ENCODE results near the gene TMC3. TPM values are rescaled to one million over a fixed set of nuclear protein-coding genes. Genes with fewer than 3 reads are reported as not detected.

Gene TMC3
- total and polyA plus RNA-seq, 2 of the 13 experiments (the other 11 are each of a cell fraction or from before 2014, with no cell fraction given), result not detected

- TF ChIP-seq ZNF274 (CRISPR knock-in tag; IDR thresholded peaks at IDR 0.05), result no peak
- TF ChIP-seq IRX3 (CRISPR knock-in tag; IDR thresholded peaks at IDR 0.05; ENCODE audit: borderline replicate concordance, low read depth), result no peak
- no peak for TF ChIP-seq FOXP1 (IDR thresholded peaks at IDR 0.05)
- no peak for TF ChIP-seq FOXP1 (CRISPR knock-in tag; IDR thresholded peaks at IDR 0.05)
- 0 out of 2 replicates have a peak, but pooled peaks have one; percentile 34 for TF ChIP-seq ZNF607 (CRISPR knock-in tag; IDR thresholded peaks at IDR 0.05; ENCODE audit: borderline replicate concordance)
- no peak for TF ChIP-seq ARID5B (CRISPR knock-in tag; IDR thresholded peaks at IDR 0.05)
- TF ChIP-seq AHDC1 (CRISPR knock-in tag; IDR thresholded peaks at IDR 0.05; ENCODE audit: borderline replicate concordance), result no peak
- TF ChIP-seq ATF7 (IDR thresholded peaks at IDR 0.05), result no peak
- no peak for TF ChIP-seq ATF7 (CRISPR knock-in tag; IDR thresholded peaks at IDR 0.05)
- 0 out of 2 replicates have a peak, but pooled peaks have one; percentile 23 for TF ChIP-seq HOXA9 (CRISPR knock-in tag; IDR thresholded peaks at IDR 0.05; ENCODE audit: borderline replicate concordance)
- no peak for TF ChIP-seq TARDBP (CRISPR knock-in tag; IDR thresholded peaks at IDR 0.05)
- no peak for TF ChIP-seq ZNF205 (CRISPR knock-in tag; IDR thresholded peaks at IDR 0.05)
- no peak for TF ChIP-seq CENPX (CRISPR knock-in tag; IDR thresholded peaks at IDR 0.05)
- TF ChIP-seq KDM1A (CRISPR knock-in tag; IDR thresholded peaks at IDR 0.05), result no peak
- TF ChIP-seq SKIL (CRISPR knock-in tag; IDR thresholded peaks at IDR 0.05; ENCODE audit: borderline replicate concordance), result peak; percentile 33; the same call in 1 of the 2 replicates
- TF ChIP-seq NAIF1 (CRISPR knock-in tag; IDR thresholded peaks at IDR 0.05; ENCODE audit: borderline replicate concordance), result no peak
- TF ChIP-seq SYNCRIP (IDR thresholded peaks at IDR 0.05; ENCODE audit: insufficient read depth, low read depth, low read length), result no peak
- TF ChIP-seq ZNF264 (CRISPR knock-in tag; IDR thresholded peaks at IDR 0.05), result no peak
These were observed 49.8 kb downstream of the TMC3 start, which contains the start of gene STARD5 (continued) for GRCh38 chr15:81323944-81324881.

Data from HepG2 (cell line).